ENCODE results near the gene ADARB1.

ADARB1 gene

DNA sequence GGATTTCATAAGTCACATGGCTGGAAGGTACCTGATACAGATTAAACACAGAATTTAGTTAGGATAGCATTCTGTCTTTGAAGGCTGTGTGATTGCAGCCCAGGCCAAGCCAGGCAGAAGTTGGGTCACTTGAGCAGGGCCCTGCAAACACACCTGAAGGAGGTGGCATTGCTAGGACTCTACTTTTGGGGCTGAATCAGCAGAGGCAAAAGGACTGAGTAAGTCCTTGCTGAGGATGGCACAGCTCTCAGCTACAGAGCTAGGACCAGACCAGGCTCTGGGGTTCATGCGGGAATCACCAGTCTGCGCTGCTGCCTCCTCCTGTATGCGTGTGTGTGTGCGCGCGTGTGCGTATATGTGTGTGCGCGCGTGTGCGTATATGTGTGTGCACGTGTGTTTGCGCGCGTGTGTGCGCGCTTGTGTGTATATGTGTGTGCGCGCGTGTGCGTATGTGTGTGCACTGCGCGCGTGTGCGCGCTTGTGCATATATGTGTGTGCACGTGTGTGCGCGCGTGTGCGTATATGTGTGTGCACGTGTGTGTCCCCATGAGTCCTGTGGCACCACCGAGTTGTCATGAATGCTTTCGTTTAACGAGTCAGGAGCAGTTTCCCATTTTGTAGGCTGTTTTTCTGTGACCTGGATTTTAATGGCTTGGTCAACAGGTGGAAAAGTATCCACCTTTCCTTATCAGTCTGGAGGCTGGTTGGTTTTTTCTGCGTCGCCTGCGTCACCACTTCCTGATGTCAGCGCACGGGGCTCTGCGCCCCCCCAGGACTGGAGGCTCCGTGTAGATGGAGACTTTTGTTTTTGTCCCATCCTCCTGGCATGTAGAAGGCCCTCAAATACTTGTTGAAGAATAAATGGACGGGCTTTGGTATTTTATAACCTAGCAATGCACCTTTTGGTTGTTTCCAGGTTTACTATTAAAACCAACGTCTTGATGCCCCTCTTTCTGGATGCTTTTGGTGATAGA is 34.7 kb downstream of the ADARB1 start:
- TF ChIP-seq ZFX (IDR thresholded peaks at IDR 0.05; ENCODE audit: borderline replicate concordance) = no peak
- TF ChIP-seq CTCF (IDR thresholded peaks at IDR 0.05) = no peak
- H3K27ac ChIP-seq = no peak overlapping the region

- TF ChIP-seq ZFX (IDR thresholded peaks at IDR 0.05; ENCODE audit: borderline replicate concordance) = no peak
- TF ChIP-seq CTCF (IDR thresholded peaks at IDR 0.05) = no peak
- H3K27ac ChIP-seq = no peak overlapping the region
These were observed 35.6 kb downstream of the ADARB1 start for GRCh38 chr21:45109831-45110492.

GRCh38 chr21:45110873-45111624 is 36.7 kb downstream of the ADARB1 start:
- no peak overlapping the region for H3K27ac ChIP-seq
- TF ChIP-seq ZFX (IDR thresholded peaks at IDR 0.05; ENCODE audit: borderline replicate concordance) = no peak
- TF ChIP-seq CTCF (IDR thresholded peaks at IDR 0.05) = no peak

GRCh38 chr21:45111703-45112102 is 37.3 kb downstream of the ADARB1 start:
- H3K27ac ChIP-seq = no peak overlapping the region
- TF ChIP-seq ZFX (IDR thresholded peaks at IDR 0.05; ENCODE audit: borderline replicate concordance) = no peak
- TF ChIP-seq CTCF (IDR thresholded peaks at IDR 0.05) = no peak

DNA sequence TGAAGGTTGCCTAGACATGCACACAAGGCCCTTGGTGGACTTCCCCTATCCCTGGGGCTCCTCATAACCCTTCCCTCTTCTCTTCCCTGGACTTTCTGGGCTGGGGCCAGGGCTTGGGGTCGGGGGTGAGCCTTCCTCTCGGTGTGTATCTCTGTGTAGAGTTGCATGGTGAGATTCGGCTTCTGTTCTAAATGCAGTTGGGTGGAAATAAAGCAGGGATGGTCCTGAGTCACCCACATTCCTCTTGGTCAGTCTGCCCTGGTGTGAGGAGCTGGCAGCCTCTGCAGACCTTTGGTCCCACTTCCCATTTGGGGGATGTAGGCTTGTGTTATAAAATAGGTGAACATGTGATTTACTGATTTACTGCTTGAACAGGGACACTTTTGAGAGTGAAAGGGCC is 38.0 kb downstream of the ADARB1 start:
- H3K27ac ChIP-seq = no peak overlapping the region
- TF ChIP-seq ZFX (IDR thresholded peaks at IDR 0.05; ENCODE audit: borderline replicate concordance) (no peak), CTCF (IDR thresholded peaks at IDR 0.05) (no peak)

- no peak overlapping the region for H3K27ac ChIP-seq
- TF ChIP-seq ZFX (IDR thresholded peaks at IDR 0.05; ENCODE audit: borderline replicate concordance) (no peak), CTCF (IDR thresholded peaks at IDR 0.05) (no peak)
These were observed 39.2 kb downstream of the ADARB1 start for GRCh38 chr21:45113543-45113942.

Data from 22Rv1 (cell line).